GM12878 (cell line): Measurements from ENCODE around the gene CDK15. TPM values are rescaled to one million over a fixed set of nuclear protein-coding genes. Genes with fewer than 3 reads are reported as not detected.

Source experiments
- ATAC-seq: fragments of 200-7000 bp; cut with Tn5 transposase; 3 replicates; pipeline ENCODE4 v1.9.1; 2020; ENCODE audit warnings: mild to moderate bottlenecking, moderate library complexity
- BruUV-seq: library from RNA; stranded (reverse); fragments of 400-500 nt; replicated peaks from 2 replicates; lab custom pipeline; 2021; lab: Mats Ljungman, UMichigan
- CTCF ChIA-PET: fragments of 300-600 bp; sonication (Branson Sonifier 250); formaldehyde crosslinking; extraction: SDS; loops from one replicate; lab custom pipeline; 2021; ENCODE audit warnings: inconsistent platforms; lab: Yijun Ruan, JAX
- POLR2A ChIA-PET: fragments of 350-600 bp; formaldehyde crosslinking; extraction: SDS; loops from one replicate; lab custom pipeline; 2021; ENCODE audit warnings: inconsistent platforms; lab: Charles Lee
- RAD21 ChIA-PET: fragments of 300-600 bp; sonication (Branson Sonifier 250); formaldehyde crosslinking; loops from one replicate; lab custom pipeline; 2023; ENCODE audit warnings: antibody characterized with exemption; ENCODE audit not compliant: unreplicated experiment; lab: Charles Lee
- SMC1A ChIA-PET: fragments of 300-600 bp; sonication (Branson Sonifier 250); formaldehyde crosslinking; loops from one replicate; lab custom pipeline; 2023; ENCODE audit not compliant: unreplicated experiment, uncharacterized antibody; lab: Charles Lee
- DNase-seq: peaks from one replicate; pipeline ENCODE4 v3.0.0-alpha.2; 2011; ENCODE audit warnings: low read depth, low spot score
- FAIRE-seq: peaks from 3 replicates; lab custom pipeline; 2011; peaks lifted over from hg19 to GRCh38; lab: Jason Lieb, UNC
- H2AFZ ChIP-seq: 2 replicates; pipeline ENCODE4 v1.6.0; 2011; ENCODE audit warnings: low read depth, low read length, control low read depth; ENCODE audit not compliant: control insufficient read depth
- H3K27ac ChIP-seq: 2 replicates; pipeline ENCODE4 v1.5.1; 2011; ENCODE audit warnings: control low read depth; ENCODE audit not compliant: control insufficient read depth, insufficient read depth
- H3K27me3 ChIP-seq, 2 experiments: replicated peaks in 1 of 2; 2 replicates each; pipeline versions ENCODE4 v1.6.0 to v1.6.1; 2011; ENCODE audit warnings: low read length in 1 of 2; ENCODE audit not compliant: control insufficient read depth in 2 of 2, insufficient read depth in 2 of 2
- H3K36me3 ChIP-seq, 2 experiments: 2 replicates each; pipeline ENCODE4 v1.5.1; 2011; ENCODE audit warnings: low read length in 1 of 2; ENCODE audit not compliant: control insufficient read depth in 2 of 2, insufficient read depth in 2 of 2
- H3K4me1 ChIP-seq: 2 replicates; pipeline ENCODE4 v1.6.1; 2011; ENCODE audit warnings: mild to moderate bottlenecking, low read length, moderate library complexity, mixed read lengths; ENCODE audit not compliant: control insufficient read depth, insufficient read depth
- H3K4me2 ChIP-seq: 2 replicates; pipeline ENCODE4 v1.6.0; 2011; ENCODE audit warnings: control low read depth; ENCODE audit not compliant: control insufficient read depth, insufficient read depth
- H3K4me3 ChIP-seq: fragments of 200-600 bp; sonication (generic); 2 replicates; pipeline ENCODE4 v1.5.1; 2016
- H3K79me2 ChIP-seq: 2 replicates; pipeline ENCODE4 v1.6.0; 2011; ENCODE audit warnings: low read length; ENCODE audit not compliant: control insufficient read depth, insufficient read depth
- H3K9ac ChIP-seq: 2 replicates; pipeline ENCODE4 v1.8.0; 2011; ENCODE audit warnings: low read length, control low read depth, mixed read lengths; ENCODE audit not compliant: control insufficient read depth, insufficient read depth
- H3K9me3 ChIP-seq: replicated peaks from 3 replicates; pipeline ENCODE4 v1.5.1; 2011; ENCODE audit warnings: mild to moderate bottlenecking, low read length; ENCODE audit not compliant: control insufficient read depth, insufficient read depth
- H4K20me1 ChIP-seq: 2 replicates; pipeline ENCODE4 v1.6.0; 2011; ENCODE audit not compliant: control insufficient read depth, insufficient read depth
- BMI1 ChIP-seq: fragments of 450-650 bp; IDR thresholded peaks from 2 replicates; pipeline ENCODE4 v1.6.1; 2016; ENCODE audit warnings: mild to moderate bottlenecking, moderate library complexity, borderline replicate concordance
- CEBPB ChIP-seq, 2 experiments: fragments of 150-350 bp in 1 of 2; IDR thresholded peaks; 2 replicates each; pipeline ENCODE4 v1.6.1; 2012 to 2014; ENCODE audit warnings: low read depth in 2 of 2, low read length in 2 of 2, borderline replicate concordance in 1 of 2, inconsistent platforms in 1 of 2
- EGR1 ChIP-seq, 2 experiments: IDR thresholded peaks; 1 replicate in 1 of 2; 2 replicates in 1 of 2; pipeline ENCODE4 v1.6.1; 2011 to 2012; ENCODE audit warnings: low read depth in 2 of 2, low read length in 2 of 2, borderline replicate concordance in 1 of 2, mild to moderate bottlenecking in 1 of 2, moderate library complexity in 1 of 2
- EP300 ChIP-seq, 2 experiments: fragments of 150-350 bp in 1 of 2; IDR thresholded peaks; 2 replicates each; pipeline ENCODE4 v1.6.1; 2011 to 2012; ENCODE audit warnings: low read depth in 2 of 2, low read length in 2 of 2, borderline replicate concordance in 1 of 2, improper control_type of control experiment in 1 of 2, inconsistent platforms in 1 of 2; ENCODE audit not compliant: control insufficient read depth in 1 of 2
- ETV6 ChIP-seq, 2 experiments: fragments of 450-650 bp in 1 of 2; IDR thresholded peaks in 1 of 2; conservative IDR thresholded peaks in 1 of 2; 2 replicates each; pipeline ENCODE4 v1.6.1; 2014; ENCODE audit warnings: antibody characterized with exemption in 1 of 2, borderline replicate concordance in 1 of 2, low read depth in 1 of 2, mild to moderate bottlenecking in 1 of 2, moderate library complexity in 1 of 2
- MTA2 ChIP-seq: fragments of 450-650 bp; IDR thresholded peaks from 2 replicates; pipeline ENCODE4 v1.6.1; 2016; ENCODE audit warnings: low read depth, mild to moderate bottlenecking, moderate library complexity
- NFIC ChIP-seq: IDR thresholded peaks from 2 replicates; pipeline ENCODE4 v1.6.1; 2012; ENCODE audit warnings: low read depth, mild to moderate bottlenecking, inconsistent platforms, low read length, moderate library complexity
- NFYA ChIP-seq: IDR thresholded peaks from 2 replicates; pipeline ENCODE4 v1.6.1; 2011; ENCODE audit warnings: low read depth, mild to moderate bottlenecking, low read length, improper control_type of control experiment, borderline replicate concordance
- NFYB ChIP-seq: IDR thresholded peaks from 2 replicates; pipeline ENCODE4 v1.6.1; 2011; ENCODE audit warnings: low read depth, mild to moderate bottlenecking, low read length, improper control_type of control experiment, moderate library complexity; ENCODE audit not compliant: insufficient read depth
- RAD51 ChIP-seq: fragments of 450-650 bp; IDR thresholded peaks from 2 replicates; pipeline ENCODE4 v1.6.1; 2016; ENCODE audit warnings: moderate library complexity, mild to moderate bottlenecking, inconsistent platforms
- SMARCA5 ChIP-seq: fragments of 450-650 bp; IDR thresholded peaks from 2 replicates; pipeline ENCODE4 v1.6.1; 2017; ENCODE audit warnings: mild to moderate bottlenecking
- USF1 ChIP-seq: IDR thresholded peaks from 2 replicates; pipeline ENCODE4 v1.6.1; 2011; ENCODE audit warnings: borderline replicate concordance, low read depth, mild to moderate bottlenecking, moderate library complexity, mixed read lengths, low read length; ENCODE audit not compliant: insufficient read depth; ENCODE audit errors: extremely low read length
- in situ Hi-C: fragments of 300-500 bp; cut with MboI; formaldehyde crosslinking; loops from 9 replicates; pipeline ENCODE4 v1.14.3; 2018; ENCODE audit warnings: mixed read lengths
- intact Hi-C: fragments of 100-400 bp; cut with micrococcal nuclease; formaldehyde crosslinking; loops from one replicate; pipeline ENCODE4 v1.14.2; 2022; ENCODE audit not compliant: unreplicated experiment
- polyA plus RNA-seq, 11 experiments: library from polyadenylated mRNA; depleted of rRNA in 4 of 11; unstranded in 6 of 11; stranded (reverse) in 5 of 11; fragments of >200 nt; fragmentation: Nextera tagmentation in 4 of 11; fragmentation: Illumina TruSeq in 1 of 11; extraction: Ambion mirVana in 4 of 11; extraction: Trizol in 1 of 11; gene quantifications; 1 replicate in 1 of 11; 2 replicates in 10 of 11; pipeline versions ENCODE4 v1.2.1 to v1.2.3, GENCODE V29; 2011 to 2016; ENCODE audit warnings: inconsistent platforms in 2 of 11, missing spikeins in 2 of 11, low read depth in 1 of 11
- total RNA-seq, 4 experiments: library from RNA; depleted of rRNA in 3 of 4; stranded (reverse); fragments of >200 nt in 3 of 4; fragmentation: Illumina TruSeq in 1 of 4; extraction: Trizol in 1 of 4; gene quantifications; 2 replicates each; pipeline versions ENCODE4 v1.2.1 to v1.2.3, GENCODE V29; 2013 to 2021
- TF ChIP-seq, protein P1 (sequence below): IDR thresholded peaks from 2 replicates; pipeline ENCODE4 v1.6.1; 2011; ENCODE audit warnings: mild to moderate bottlenecking, low read depth, low read length, moderate library complexity; ENCODE audit not compliant: insufficient replicate concordance
- TF ChIP-seq, protein P2 (sequence below): IDR thresholded peaks from 2 replicates; pipeline ENCODE4 v1.6.1; 2012; ENCODE audit warnings: low read depth, low read length, improper control_type of control experiment

CDK15 gene
- total and polyA plus RNA-seq, 10 of the 15 experiments (the other 5 are each of a cell fraction or from before 2014, with no cell fraction given) = 0.01 to 0.04 TPM; not detected in 8

DNA sequence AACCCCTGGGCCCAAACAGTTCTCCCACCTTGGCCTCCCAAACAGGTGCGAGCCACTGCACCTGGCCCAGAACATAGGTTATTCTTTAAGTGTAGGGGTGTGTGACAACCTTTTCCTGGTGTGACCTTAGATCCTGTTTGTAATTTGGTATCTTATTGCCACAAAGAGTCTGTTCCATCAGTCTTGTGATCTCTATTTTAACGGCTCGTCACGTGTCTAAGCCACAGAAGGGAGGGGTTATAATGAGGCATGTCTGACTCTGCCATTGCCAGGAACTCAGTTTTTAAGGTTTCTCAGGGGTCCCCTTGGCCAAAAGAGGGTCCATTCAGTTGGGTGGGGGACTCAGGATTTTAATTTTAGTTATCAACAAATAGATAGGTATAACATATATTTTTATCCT lies 21.2 kb upstream of the CDK15 start (continued):
- TF ChIP-seq EGR1 (IDR thresholded peaks at IDR 0.05; ENCODE audit: borderline replicate concordance in 1 of 2, low read depth in 2 of 2, low read length in 2 of 2) = no peak
- TF ChIP-seq, all 136 proteins: peak for 0

DNA sequence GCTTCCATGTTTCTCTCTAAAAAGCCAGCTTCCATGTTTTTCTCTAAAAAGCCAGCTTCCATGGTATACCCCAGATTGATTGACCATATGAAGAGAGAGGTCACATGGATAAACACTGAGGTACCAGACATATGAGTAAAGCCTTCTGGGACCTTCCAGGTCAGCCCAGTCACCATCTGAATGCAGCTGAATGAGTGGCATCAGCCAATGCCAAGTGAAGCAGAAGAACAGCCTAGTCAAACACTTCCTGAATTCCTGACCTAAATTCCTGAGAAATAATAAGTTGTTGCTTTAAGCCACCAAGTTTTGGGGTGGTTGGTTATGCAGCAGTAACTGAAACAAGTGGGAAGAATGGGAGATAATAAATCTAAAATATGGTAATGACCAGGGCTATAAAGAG lies 19.9 kb upstream of the CDK15 start:
- intact Hi-C loops = loop anchor here (10.0 kb wide), 1 partner anchor 552 kb away; no protein-coding TSS in a partner anchor
- DNase-seq = no peak

More for the DNA sequence above, 19.9 kb upstream of the CDK15 start:
- Histone ChIP-seq H3K9me3 (no peaks in the 10 kb centered on the region), H4K20me1 (no peaks in the 10 kb centered on the region), H3K4me1 (no peaks in the 10 kb centered on the region), H3K36me3 (no peaks in the 10 kb centered on the region), H3K9ac (no peak overlapping the region), H2AFZ (no peak overlapping the region), H3K4me2 (no peak overlapping the region), H3K27me3 (no peaks in the 10 kb centered on the region), H3K27ac (no peak overlapping the region), H3K4me3 (no peak overlapping the region), H3K79me2 (no peaks in the 10 kb centered on the region)
- BruUV-seq = no TSS peak
- ChIA-PET SMC1A (no interaction called here), CTCF (no interaction called here), RAD21 (no interaction called here), POLR2A (no interaction called here)
- ATAC-seq (no peak), FAIRE-seq (no peak)
- in situ Hi-C loops = no loop called here
- TF ChIP-seq USF1 (no peak), EP300 (IDR thresholded peaks at IDR 0.05; ENCODE audit: borderline replicate concordance in 1 of 2, control insufficient read depth in 1 of 2, low read depth in 2 of 2, low read length in 2 of 2) (no peak), MTA2 (no peak), NFYB (no peak), NFYA (no peak), SMARCA5 (no peak), BMI1 (no peak), CEBPB (IDR thresholded peaks at IDR 0.05; ENCODE audit: borderline replicate concordance in 1 of 2, low read depth in 2 of 2, low read length in 2 of 2) (no peak), NFIC (no peak), ETV6 (conservative IDR thresholded peaks at IDR 0.05 in 1 of 2, IDR thresholded peaks at IDR 0.05 in 1 of 2; ENCODE audit: borderline replicate concordance in 1 of 2, low read depth in 1 of 2) (no peak), RAD51 (no peak)
- TF ChIP-seq, protein P1, sequence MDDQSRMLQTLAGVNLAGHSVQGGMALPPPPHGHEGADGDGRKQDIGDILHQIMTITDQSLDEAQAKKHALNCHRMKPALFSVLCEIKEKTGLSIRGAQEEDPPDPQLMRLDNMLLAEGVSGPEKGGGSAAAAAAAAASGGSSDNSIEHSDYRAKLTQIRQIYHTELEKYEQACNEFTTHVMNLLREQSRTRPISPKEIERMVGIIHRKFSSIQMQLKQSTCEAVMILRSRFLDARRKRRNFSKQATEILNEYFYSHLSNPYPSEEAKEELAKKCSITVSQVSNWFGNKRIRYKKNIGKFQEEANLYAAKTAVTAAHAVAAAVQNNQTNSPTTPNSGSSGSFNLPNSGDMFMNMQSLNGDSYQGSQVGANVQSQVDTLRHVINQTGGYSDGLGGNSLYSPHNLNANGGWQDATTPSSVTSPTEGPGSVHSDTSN = no peak
- TF ChIP-seq, protein P2, sequence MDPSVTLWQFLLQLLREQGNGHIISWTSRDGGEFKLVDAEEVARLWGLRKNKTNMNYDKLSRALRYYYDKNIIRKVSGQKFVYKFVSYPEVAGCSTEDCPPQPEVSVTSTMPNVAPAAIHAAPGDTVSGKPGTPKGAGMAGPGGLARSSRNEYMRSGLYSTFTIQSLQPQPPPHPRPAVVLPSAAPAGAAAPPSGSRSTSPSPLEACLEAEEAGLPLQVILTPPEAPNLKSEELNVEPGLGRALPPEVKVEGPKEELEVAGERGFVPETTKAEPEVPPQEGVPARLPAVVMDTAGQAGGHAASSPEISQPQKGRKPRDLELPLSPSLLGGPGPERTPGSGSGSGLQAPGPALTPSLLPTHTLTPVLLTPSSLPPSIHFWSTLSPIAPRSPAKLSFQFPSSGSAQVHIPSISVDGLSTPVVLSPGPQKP = no peak
- TF ChIP-seq, all 136 proteins: peak for 0
